Vein endothelial cell (primary cell): ENCODE results near the gene SH3RF1. TPM values are rescaled to one million over a fixed set of nuclear protein-coding genes. Genes with fewer than 3 reads are reported as not detected.

Experiments used
- total RNA-seq: library from RNA; depleted of rRNA; stranded (reverse); fragments of >200 nt; gene quantifications from 2 replicates; pipeline ENCODE4 v1.2.3, GENCODE V29; 2012

SH3RF1 gene
- 16.5 and 19.9 TPM in 2 replicates for total RNA-seq

GRCh38 chr4:169270810-169271691 lies at the start of gene SH3RF1:
TSS of gene SH3RF1 (minus strand) at chr4:169270956. CDS start at chr4:169269212, 1,744 bp downstream.

